ENCODE data around the gene RPL19.

Gene RPL19

GRCh38 chr17:39217734-39218369, 17.8 kb downstream of the RPL19 start:
- no peaks in the 10 kb centered on the region for H3K4me1 ChIP-seq (ENCODE audit: control insufficient read depth, insufficient read depth, low read length)
- H3K4me3 ChIP-seq (ENCODE audit: low read length), result no peak overlapping the region
- no peak overlapping the region for H3K9ac ChIP-seq (ENCODE audit: low read length)
- DNase-seq (ENCODE audit: low read depth), result no peak
- H3K27me3 ChIP-seq (replicated peaks; ENCODE audit: control insufficient read depth, insufficient read depth, low read length), result peaks cover 9% of the 10 kb centered on the region
- H3K9me3 ChIP-seq (ENCODE audit: control insufficient read depth, low read length), result no peaks in the 10 kb centered on the region
- H3K36me3 ChIP-seq (ENCODE audit: control insufficient read depth, insufficient read depth, low read length, severe bottlenecking), result no peaks in the 10 kb centered on the region

- no peaks in the 10 kb centered on the region for H3K36me3 ChIP-seq (ENCODE audit: control insufficient read depth, insufficient read depth, low read length, severe bottlenecking)
- H3K9ac ChIP-seq (ENCODE audit: low read length), result no peak overlapping the region
- peaks cover 9% of the 10 kb centered on the region for H3K27me3 ChIP-seq (replicated peaks; ENCODE audit: control insufficient read depth, insufficient read depth, low read length)
- DNase-seq (ENCODE audit: low read depth), result no peak
- no peaks in the 10 kb centered on the region for H3K4me1 ChIP-seq (ENCODE audit: control insufficient read depth, insufficient read depth, low read length)
- no peaks in the 10 kb centered on the region for H3K9me3 ChIP-seq (ENCODE audit: control insufficient read depth, low read length)
- no peak overlapping the region for H3K4me3 ChIP-seq (ENCODE audit: low read length)
Measured at GRCh38 chr17:39218906-39219305, 18.8 kb downstream of the RPL19 start.

DNA sequence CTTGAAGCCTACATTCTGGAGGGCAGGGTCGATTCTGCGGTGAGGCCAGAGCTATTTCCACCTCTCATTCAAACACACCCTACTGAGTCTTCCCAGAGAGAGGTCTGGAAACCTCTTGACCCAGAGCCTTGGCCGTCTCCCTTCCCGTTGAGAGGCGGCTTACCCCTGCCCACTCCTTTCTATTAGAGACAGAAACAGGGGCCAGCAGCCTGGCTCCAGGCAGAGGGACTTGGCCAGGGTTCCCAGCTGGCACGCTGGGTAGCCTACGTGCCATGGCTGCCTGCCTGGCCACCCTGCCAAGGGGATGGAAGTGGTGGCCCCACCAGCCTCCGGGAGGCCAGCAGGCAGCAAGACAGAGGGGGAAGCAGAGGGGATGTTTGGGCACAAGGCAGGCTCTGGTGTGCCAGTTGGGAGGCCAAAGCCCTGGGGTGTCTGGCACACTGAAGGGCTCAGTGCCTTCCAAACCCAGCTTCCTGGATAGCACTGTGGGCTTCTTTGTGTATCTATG, 19.6 kb downstream of the RPL19 start:
- peaks cover 9% of the 10 kb centered on the region for H3K27me3 ChIP-seq (replicated peaks; ENCODE audit: control insufficient read depth, insufficient read depth, low read length)

GRCh38 chr17:39221572-39221971, 21.5 kb downstream of the RPL19 start:
- H3K4me1 ChIP-seq (ENCODE audit: control insufficient read depth, insufficient read depth, low read length), result no peaks in the 10 kb centered on the region
- peaks cover 16% of the 10 kb centered on the region for H3K27me3 ChIP-seq (replicated peaks; ENCODE audit: control insufficient read depth, insufficient read depth, low read length)
- H3K36me3 ChIP-seq (ENCODE audit: control insufficient read depth, insufficient read depth, low read length, severe bottlenecking), result no peaks in the 10 kb centered on the region
- no peak overlapping the region for H3K4me3 ChIP-seq (ENCODE audit: low read length)
- no peak overlapping the region for H3K9ac ChIP-seq (ENCODE audit: low read length)
- DNase-seq (ENCODE audit: low read depth), result no peak
- H3K9me3 ChIP-seq (ENCODE audit: control insufficient read depth, low read length), result no peaks in the 10 kb centered on the region

More for the DNA sequence above, 19.6 kb downstream of the RPL19 start:
- Histone ChIP-seq H3K36me3 (ENCODE audit: control insufficient read depth, insufficient read depth, low read length, severe bottlenecking) (no peaks in the 10 kb centered on the region), H3K9me3 (ENCODE audit: control insufficient read depth, low read length) (no peaks in the 10 kb centered on the region), H3K9ac (ENCODE audit: low read length) (no peak overlapping the region), H3K4me3 (ENCODE audit: low read length) (no peak overlapping the region), H3K4me1 (ENCODE audit: control insufficient read depth, insufficient read depth, low read length) (no peaks in the 10 kb centered on the region)
- no peak for DNase-seq (ENCODE audit: low read depth)

GRCh38 chr17:39222151-39222550, 22.1 kb downstream of the RPL19 start:
- Histone ChIP-seq H3K9me3 (ENCODE audit: control insufficient read depth, low read length) (no peaks in the 10 kb centered on the region), H3K9ac (ENCODE audit: low read length) (no peak overlapping the region), H3K4me3 (ENCODE audit: low read length) (no peak overlapping the region), H3K36me3 (ENCODE audit: control insufficient read depth, insufficient read depth, low read length, severe bottlenecking) (no peaks in the 10 kb centered on the region), H3K27me3 (replicated peaks; ENCODE audit: control insufficient read depth, insufficient read depth, low read length) (peaks cover 11% of the 10 kb centered on the region), H3K4me1 (ENCODE audit: control insufficient read depth, insufficient read depth, low read length) (no peaks in the 10 kb centered on the region)
- no peak for DNase-seq (ENCODE audit: low read depth)

DNA sequence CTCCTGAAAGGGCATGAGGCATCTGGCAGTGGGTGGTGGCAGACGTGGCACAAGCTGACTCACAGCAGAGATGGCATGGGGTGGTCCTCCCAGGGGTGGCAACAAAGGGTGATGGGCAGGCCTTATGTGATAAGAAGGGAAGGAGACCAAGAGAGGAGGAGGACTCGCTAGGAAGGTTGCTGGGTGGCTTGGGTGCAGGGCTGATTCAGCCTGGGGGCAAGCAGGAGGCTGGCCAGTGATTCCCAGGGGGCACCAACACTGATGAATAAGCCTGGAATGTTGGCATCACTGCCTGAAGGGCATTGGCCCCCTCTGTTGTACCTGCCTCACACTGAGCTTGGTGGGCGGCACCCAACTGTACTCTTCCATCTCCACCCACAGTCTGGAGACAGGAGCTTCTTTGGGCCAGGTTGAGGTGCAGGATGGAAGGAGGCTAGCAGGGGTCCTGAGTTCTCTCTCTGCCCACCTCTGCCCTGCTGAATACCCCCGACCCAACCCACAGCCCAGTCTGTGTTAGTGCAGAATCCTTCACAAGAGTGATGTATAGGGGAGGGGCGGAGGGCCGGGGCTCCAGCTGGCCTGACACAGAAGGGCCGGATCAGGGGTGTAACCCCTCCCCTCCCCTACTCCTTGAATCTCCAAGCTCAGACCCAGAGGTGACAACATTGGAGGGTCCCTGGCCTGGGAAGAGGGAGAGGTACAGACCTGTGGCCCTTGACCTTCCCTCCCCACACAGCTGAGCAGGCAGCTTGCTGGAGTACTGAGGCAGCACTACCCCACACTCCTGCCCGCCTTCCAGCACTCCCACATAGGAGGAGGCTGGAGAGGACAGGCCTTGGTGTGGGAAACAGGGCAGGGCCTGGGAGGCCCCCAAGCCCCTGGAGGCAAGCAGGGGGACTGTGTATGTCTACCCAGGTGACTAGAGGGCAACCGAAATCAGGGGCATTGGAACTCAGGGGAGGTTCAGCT, 23.1 kb downstream of the RPL19 start:
- Histone ChIP-seq H3K9ac (ENCODE audit: low read length) (no peak overlapping the region), H3K27me3 (replicated peaks; ENCODE audit: control insufficient read depth, insufficient read depth, low read length) (peaks cover 8% of the 10 kb centered on the region), H3K36me3 (ENCODE audit: control insufficient read depth, insufficient read depth, low read length, severe bottlenecking) (no peaks in the 10 kb centered on the region), H3K9me3 (ENCODE audit: control insufficient read depth, low read length) (no peaks in the 10 kb centered on the region), H3K4me3 (ENCODE audit: low read length) (no peak overlapping the region), H3K4me1 (ENCODE audit: control insufficient read depth, insufficient read depth, low read length) (no peaks in the 10 kb centered on the region)
- DNase-seq (ENCODE audit: low read depth), result no peak

DNA sequence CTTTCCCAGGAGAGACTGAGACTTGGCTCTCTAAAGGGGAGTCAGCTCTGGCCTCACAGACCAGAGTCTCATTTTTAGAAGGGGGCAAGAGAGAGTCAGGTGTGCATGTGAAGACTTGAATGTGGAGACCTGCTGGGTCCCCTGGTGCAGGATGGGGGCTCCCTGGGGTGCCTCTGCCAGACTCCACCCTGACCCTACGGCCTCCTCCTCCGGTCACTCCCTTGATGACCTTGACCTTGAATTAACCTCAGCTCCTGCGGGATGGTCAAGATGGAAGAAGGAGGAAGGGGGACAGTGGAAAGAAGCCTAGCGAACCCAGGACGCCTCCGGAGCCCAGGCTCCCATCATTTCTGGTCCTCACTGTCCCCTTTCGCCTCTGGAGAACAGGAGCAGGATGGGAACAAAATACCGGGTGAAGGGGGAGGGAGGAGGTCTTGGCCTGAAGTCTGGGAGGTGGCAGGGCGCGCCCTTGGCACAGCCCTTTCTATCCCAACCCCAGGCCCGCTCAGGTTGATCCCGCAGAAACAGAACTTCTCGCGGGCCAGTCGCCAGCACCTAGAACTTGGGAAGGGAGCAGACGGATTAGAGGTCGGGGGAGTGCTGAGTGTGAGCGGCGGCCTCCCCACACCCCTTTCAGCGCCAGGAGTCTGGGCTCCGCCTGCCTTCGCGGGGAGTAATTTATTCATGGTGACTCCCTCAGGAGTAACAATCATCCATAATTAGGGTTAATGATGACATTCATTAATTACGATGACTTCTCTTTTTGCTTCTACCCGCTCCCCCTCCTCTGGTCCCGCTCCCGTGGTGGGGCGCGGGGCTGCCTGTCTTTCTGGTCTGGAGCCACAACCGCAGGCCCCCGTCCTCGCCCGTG, 24.1 kb downstream of the RPL19 start:
- Histone ChIP-seq H3K4me1 (ENCODE audit: control insufficient read depth, insufficient read depth, low read length) (peaks cover 3% of the 10 kb centered on the region), H3K36me3 (ENCODE audit: control insufficient read depth, insufficient read depth, low read length, severe bottlenecking) (no peaks in the 10 kb centered on the region), H3K9ac (ENCODE audit: low read length) (no peak overlapping the region), H3K27me3 (replicated peaks; ENCODE audit: control insufficient read depth, insufficient read depth, low read length) (peaks cover 8% of the 10 kb centered on the region), H3K9me3 (ENCODE audit: control insufficient read depth, low read length) (no peaks in the 10 kb centered on the region), H3K4me3 (ENCODE audit: low read length) (no peak overlapping the region)
- no peak for DNase-seq (ENCODE audit: low read depth)

DNA sequence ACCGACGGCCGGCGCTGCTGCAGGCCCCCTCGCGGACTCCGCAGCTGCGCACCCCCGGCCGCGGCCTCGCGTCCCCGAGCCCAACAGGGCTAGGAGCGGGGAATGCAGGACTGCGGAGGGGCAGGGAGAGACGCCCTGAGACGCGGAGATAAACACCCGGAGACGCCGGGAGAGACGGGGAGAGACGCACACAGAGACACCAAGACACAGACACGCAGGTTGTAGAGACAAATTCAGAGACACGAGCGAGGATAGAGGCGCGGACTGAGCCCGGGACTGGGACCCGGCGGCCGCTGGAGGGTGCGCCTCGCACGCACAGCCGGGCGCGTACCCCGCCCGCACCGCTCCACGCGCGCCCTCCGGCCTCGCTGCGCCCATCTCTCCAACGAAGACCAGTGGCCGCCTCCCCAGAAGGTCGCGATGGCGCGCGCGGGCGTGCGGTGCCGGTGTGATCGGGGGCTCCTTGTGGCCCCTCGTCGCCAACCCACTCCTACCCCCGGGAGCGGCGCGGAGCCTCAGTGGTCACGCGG, 24.8 kb downstream of the RPL19 start:
- Histone ChIP-seq H3K9ac (ENCODE audit: low read length) (no peak overlapping the region), H3K4me3 (ENCODE audit: low read length) (peak overlapping the region; percentile 64), H3K27me3 (replicated peaks; ENCODE audit: control insufficient read depth, insufficient read depth, low read length) (peaks cover 8% of the 10 kb centered on the region), H3K36me3 (ENCODE audit: control insufficient read depth, insufficient read depth, low read length, severe bottlenecking) (no peaks in the 10 kb centered on the region), H3K9me3 (ENCODE audit: control insufficient read depth, low read length) (no peaks in the 10 kb centered on the region), H3K4me1 (ENCODE audit: control insufficient read depth, insufficient read depth, low read length) (peaks cover 9% of the 10 kb centered on the region)
- no peak for DNase-seq (ENCODE audit: low read depth)

GRCh38 chr17:39225308-39225958, 25.4 kb downstream of the RPL19 start, which contains the start of gene STAC2:
Gene STAC2 (minus strand): TSS chr17:39225945. CDS start chr17:39225502, 443 bp downstream.
- Histone ChIP-seq H3K4me1 (ENCODE audit: control insufficient read depth, insufficient read depth, low read length) (peaks cover 9% of the 10 kb centered on the region), H3K9me3 (ENCODE audit: control insufficient read depth, low read length) (no peaks in the 10 kb centered on the region), H3K4me3 (ENCODE audit: low read length) (peak within 1 kb of the TSS; percentile 64), H3K36me3 (ENCODE audit: control insufficient read depth, insufficient read depth, low read length, severe bottlenecking) (no peaks in the 10 kb centered on the region), H3K9ac (ENCODE audit: low read length) (no peak within 1 kb of the TSS), H3K27me3 (replicated peaks; ENCODE audit: control insufficient read depth, insufficient read depth, low read length) (peaks cover 8% of the 10 kb centered on the region)
- no peak for DNase-seq (ENCODE audit: low read depth)

- Histone ChIP-seq H3K9ac (ENCODE audit: low read length) (no peak overlapping the region), H3K27me3 (replicated peaks; ENCODE audit: control insufficient read depth, insufficient read depth, low read length) (peaks cover 8% of the 10 kb centered on the region)
Measured at GRCh38 chr17:39225959-39226683, 26.0 kb downstream of the RPL19 start.

More at GRCh38 chr17:39225959-39226683, 26.0 kb downstream of the RPL19 start:
- H3K9me3 ChIP-seq (ENCODE audit: control insufficient read depth, low read length), result no peaks in the 10 kb centered on the region
- peaks cover 15% of the 10 kb centered on the region for H3K4me1 ChIP-seq (ENCODE audit: control insufficient read depth, insufficient read depth, low read length)
- peak overlapping the region; percentile 42 for H3K4me3 ChIP-seq (ENCODE audit: low read length)
- no peaks in the 10 kb centered on the region for H3K36me3 ChIP-seq (ENCODE audit: control insufficient read depth, insufficient read depth, low read length, severe bottlenecking)
- DNase-seq (ENCODE audit: low read depth), result peak; percentile 50
